Measurements from ENCODE around the gene CFHR5. TPM values are rescaled to one million over a fixed set of nuclear protein-coding genes. Genes with fewer than 3 reads are reported as not detected.
"Not testable (repeated sequence)": the region's sequence is repeated elsewhere in the genome, so short reads cannot be mapped to it uniquely, and the experiment has no call there.

CFHR5 gene
- not detected for polyA plus RNA-seq

DNA sequence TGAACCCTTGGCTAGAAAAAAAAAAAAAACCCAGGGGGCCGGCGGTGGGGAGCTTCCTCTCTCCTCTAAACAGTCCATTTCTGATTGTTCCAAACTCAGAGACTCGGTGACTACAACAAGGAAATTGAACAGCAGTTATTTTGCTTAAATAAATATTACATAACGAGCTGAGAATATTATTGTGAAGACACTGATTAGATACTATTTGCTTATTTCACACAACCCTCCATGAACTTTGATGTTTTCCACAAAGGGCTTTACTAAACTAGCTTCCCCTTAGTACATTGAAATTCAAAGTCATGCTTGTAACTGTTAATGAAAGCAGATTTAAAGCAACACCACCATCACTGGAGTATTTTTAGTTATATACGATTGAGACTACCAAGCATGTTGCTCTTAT is at the start of gene CFHR5:
CFHR5 (plus strand) TSS at position 279 of the 400 bp plus-strand sequence; CDS start at position 388, 109 bp downstream.
- H3K9me3 ChIP-seq (ENCODE audit: control insufficient read depth in 2 of 2, insufficient read depth in 1 of 2, low read depth in 1 of 2, low read length in 1 of 2): no peaks in the 10 kb centered on the region
- H3K27me3 ChIP-seq (ENCODE audit: control insufficient read depth in 1 of 2, insufficient read depth in 2 of 2, low read length in 2 of 2): no peaks in the 10 kb centered on the region
- H3K4me3 ChIP-seq (ENCODE audit: low read depth in 1 of 2, low read length in 2 of 2): no peak within 1 kb of the TSS
- no peaks in the 10 kb centered on the region for H3K4me1 ChIP-seq (ENCODE audit: control insufficient read depth in 2 of 2, insufficient read depth in 2 of 2, low read length in 1 of 2)
- no peaks in the 10 kb centered on the region for H3K36me3 ChIP-seq (ENCODE audit: control insufficient read depth in 2 of 2, insufficient read depth in 2 of 2, low read length in 1 of 2)
- 44 to 56% methylated on average over 5 of the region's 5 CpGs for WGBS, 2 donors
- no peak within 1 kb of the TSS for H3K27ac ChIP-seq (ENCODE audit: low read depth in 2 of 2, low read length in 1 of 2)

DNA sequence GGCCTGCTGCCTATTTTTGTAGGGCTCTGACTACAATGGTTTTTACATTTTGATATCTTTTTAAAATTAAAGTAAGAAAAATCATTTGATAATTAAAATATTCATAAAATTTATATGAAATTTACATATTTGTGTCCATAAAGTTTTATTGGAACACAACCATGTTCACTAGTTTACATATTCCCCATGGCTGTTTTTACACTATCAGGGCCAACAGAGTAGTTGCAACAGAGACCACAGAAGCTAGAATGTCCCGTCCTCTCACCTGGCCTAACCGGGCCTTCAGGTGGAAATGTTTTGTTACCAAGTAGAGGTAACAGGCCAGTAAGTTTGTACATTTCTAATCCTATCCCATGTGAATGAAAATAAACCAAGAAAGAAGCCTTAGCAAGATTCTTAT is 44.5 kb upstream of the CFHR5 start:
- H3K4me1 ChIP-seq (ENCODE audit: control insufficient read depth in 2 of 2, insufficient read depth in 2 of 2, low read length in 1 of 2): not testable (repeated sequence)

DNA sequence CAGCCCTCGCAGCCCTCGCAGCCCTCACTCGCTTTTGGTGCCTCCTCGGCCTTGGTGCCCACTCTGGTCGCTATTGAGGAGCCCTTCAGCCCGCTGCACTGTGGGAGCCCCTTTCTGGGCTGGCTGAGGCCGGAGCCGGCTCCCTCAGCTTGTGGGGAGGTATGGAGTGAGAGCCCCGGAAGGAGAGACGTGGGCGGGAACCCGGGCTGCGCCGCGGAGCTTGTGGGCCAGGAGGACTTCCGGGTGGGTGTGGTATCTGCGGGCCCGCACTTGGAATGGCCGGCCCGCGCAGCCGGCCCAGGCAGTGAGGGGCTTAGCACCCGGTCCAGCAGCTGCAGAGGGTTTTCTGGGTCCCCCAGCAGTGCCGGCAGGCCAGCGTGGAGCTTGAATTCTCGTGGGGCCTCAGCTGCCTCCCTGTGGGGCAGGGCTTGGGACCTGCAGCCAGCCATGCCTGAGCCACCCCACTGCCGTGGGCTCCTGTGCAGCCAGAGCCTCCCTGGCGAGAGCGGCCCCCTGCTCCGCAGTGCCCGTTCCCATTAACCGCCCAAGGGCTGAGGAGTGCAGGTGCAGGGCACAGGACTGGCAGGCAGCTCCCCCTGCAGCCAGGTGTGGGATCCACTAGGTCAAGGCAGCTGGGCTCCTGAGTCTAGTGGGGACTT is 43.7 kb upstream of the CFHR5 start:
- no peak overlapping the region for H3K27ac ChIP-seq (ENCODE audit: low read depth in 2 of 2, low read length in 1 of 2)
- H3K4me1 ChIP-seq (ENCODE audit: control insufficient read depth in 2 of 2, insufficient read depth in 2 of 2, low read length in 1 of 2): no peaks in the 10 kb centered on the region
- no peak overlapping the region for H3K4me3 ChIP-seq (ENCODE audit: low read depth in 1 of 2, low read length in 2 of 2)
- H3K9me3 ChIP-seq (ENCODE audit: control insufficient read depth in 2 of 2, insufficient read depth in 1 of 2, low read depth in 1 of 2, low read length in 1 of 2): peaks cover 0 to 4% of the 10 kb centered on the region in 2 donors
- H3K27me3 ChIP-seq (ENCODE audit: control insufficient read depth in 1 of 2, insufficient read depth in 2 of 2, low read length in 2 of 2): no peaks in the 10 kb centered on the region
- 89 to 94% methylated on average over 32 of the region's 32 CpGs for WGBS, 2 donors
- H3K36me3 ChIP-seq (ENCODE audit: control insufficient read depth in 2 of 2, insufficient read depth in 2 of 2, low read length in 1 of 2): no peaks in the 10 kb centered on the region

More for the DNA sequence above, 44.5 kb upstream of the CFHR5 start:
- not testable (repeated sequence) for H3K27me3 ChIP-seq (ENCODE audit: control insufficient read depth in 1 of 2, insufficient read depth in 2 of 2, low read length in 2 of 2); H3K9me3 ChIP-seq (ENCODE audit: control insufficient read depth in 2 of 2, insufficient read depth in 1 of 2, low read depth in 1 of 2, low read length in 1 of 2); H3K4me3 ChIP-seq (ENCODE audit: low read depth in 1 of 2, low read length in 2 of 2); H3K36me3 ChIP-seq (ENCODE audit: control insufficient read depth in 2 of 2, insufficient read depth in 2 of 2, low read length in 1 of 2); H3K27ac ChIP-seq (ENCODE audit: low read depth in 2 of 2, low read length in 1 of 2)
- 86 to 92% methylated on average over 2 of the region's 2 CpGs for WGBS, 2 donors

DNA sequence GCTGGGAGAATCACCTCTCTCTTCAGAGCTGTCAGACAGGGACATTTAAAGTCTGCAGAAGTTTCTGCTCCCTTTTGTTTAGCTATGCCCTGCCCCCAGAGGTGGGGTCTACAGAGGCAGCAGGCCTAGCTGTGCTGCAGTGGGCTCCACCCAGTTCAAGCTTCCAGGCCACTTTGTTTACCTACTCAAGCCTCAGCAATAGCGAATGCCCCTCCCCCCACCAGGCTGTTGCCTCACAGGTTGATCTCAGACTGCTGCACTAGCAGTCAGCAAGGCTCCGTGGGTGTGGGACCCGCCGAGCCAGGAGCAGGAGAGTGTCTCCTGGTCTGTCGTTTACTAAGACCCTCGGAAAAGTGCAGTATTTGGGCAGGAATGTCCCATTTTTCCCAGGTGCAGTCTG is 35.9 kb upstream of the CFHR5 start:
- H3K27me3 ChIP-seq (ENCODE audit: control insufficient read depth in 1 of 2, insufficient read depth in 2 of 2, low read length in 2 of 2); H3K9me3 ChIP-seq (ENCODE audit: control insufficient read depth in 2 of 2, insufficient read depth in 1 of 2, low read depth in 1 of 2, low read length in 1 of 2); H3K4me3 ChIP-seq (ENCODE audit: low read depth in 1 of 2, low read length in 2 of 2); H3K4me1 ChIP-seq (ENCODE audit: control insufficient read depth in 2 of 2, insufficient read depth in 2 of 2, low read length in 1 of 2); H3K27ac ChIP-seq (ENCODE audit: low read depth in 2 of 2, low read length in 1 of 2); H3K36me3 ChIP-seq (ENCODE audit: control insufficient read depth in 2 of 2, insufficient read depth in 2 of 2, low read length in 1 of 2): not testable (repeated sequence)
- 60 to 64% methylated on average over 6 of the region's 6 CpGs for WGBS, 2 donors

DNA sequence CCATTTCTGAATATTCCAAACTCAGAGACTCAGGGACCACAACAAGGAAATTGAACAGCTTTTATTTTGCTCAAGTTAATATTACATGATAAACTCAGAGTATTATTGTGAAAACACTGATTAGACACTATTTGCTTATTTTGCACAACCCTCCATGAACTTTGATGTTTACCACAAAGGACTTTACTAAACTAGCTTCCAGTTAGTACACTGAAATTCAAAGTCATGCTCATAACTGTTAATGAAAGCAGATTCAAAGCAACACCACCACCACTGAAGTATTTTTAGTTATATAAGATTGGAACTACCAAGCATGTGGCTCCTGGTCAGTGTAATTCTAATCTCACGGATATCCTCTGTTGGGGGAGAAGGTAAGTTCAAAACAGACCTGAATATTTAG is 33.8 kb upstream of the CFHR5 start, which contains the start of gene CFHR2:
CFHR2 (plus strand) TSS at position 171 of the 400 bp plus-strand sequence; CDS start at position 314, 143 bp downstream.
- not testable (repeated sequence) for H3K27ac ChIP-seq (ENCODE audit: low read depth in 2 of 2, low read length in 1 of 2); H3K4me1 ChIP-seq (ENCODE audit: control insufficient read depth in 2 of 2, insufficient read depth in 2 of 2, low read length in 1 of 2)
- WGBS, 2 donors: no CpG with 5 or more reads among the region's 1 CpG

DNA sequence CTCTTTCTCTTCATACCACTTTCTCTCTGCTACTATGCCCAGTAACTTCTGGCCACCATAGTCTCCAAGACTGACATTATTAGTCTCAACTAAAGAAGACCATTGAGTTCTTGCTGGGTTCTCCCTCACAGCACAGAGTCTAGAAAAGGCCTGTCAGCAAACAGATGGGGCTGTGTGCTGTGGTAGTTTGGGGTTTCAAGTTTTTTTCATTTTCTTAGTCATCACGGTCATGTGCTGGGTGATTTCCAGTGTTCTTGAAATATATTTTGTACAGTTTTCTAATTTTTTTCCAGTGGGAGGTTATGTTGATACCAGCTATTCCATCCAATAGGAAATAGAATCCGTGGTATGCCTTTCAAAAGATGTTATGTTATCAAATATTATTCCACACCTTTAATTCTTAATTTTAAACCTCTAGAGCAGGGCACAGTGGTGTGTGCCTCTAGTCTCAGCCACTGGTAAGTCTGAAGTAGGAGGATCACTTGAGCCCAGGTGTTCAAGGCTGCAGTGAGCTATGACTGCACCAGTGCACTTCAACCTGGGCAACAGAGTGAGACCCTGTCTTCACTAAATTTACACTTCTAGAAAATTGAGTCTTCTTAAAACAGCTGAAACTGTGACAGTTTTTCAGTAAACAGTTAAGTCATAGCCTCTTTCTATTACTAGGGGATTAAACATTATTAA is 25.5 kb upstream of the CFHR5 start:
- H3K9me3 ChIP-seq (ENCODE audit: control insufficient read depth in 2 of 2, insufficient read depth in 1 of 2, low read depth in 1 of 2, low read length in 1 of 2): no peaks in the 10 kb centered on the region
- no peaks in the 10 kb centered on the region for H3K27me3 ChIP-seq (ENCODE audit: control insufficient read depth in 1 of 2, insufficient read depth in 2 of 2, low read length in 2 of 2)
- H3K4me1 ChIP-seq (ENCODE audit: control insufficient read depth in 2 of 2, insufficient read depth in 2 of 2, low read length in 1 of 2): no peaks in the 10 kb centered on the region
- H3K36me3 ChIP-seq (ENCODE audit: control insufficient read depth in 2 of 2, insufficient read depth in 2 of 2, low read length in 1 of 2): no peaks in the 10 kb centered on the region
- WGBS, 2 donors: 70 to 71% methylated on average over 2 of the region's 2 CpGs
- no peak overlapping the region for H3K4me3 ChIP-seq (ENCODE audit: low read depth in 1 of 2, low read length in 2 of 2)
- no peak overlapping the region for H3K27ac ChIP-seq (ENCODE audit: low read depth in 2 of 2, low read length in 1 of 2)

More for the DNA sequence above, 33.8 kb upstream of the CFHR5 start, which contains the start of gene CFHR2:
- H3K9me3 ChIP-seq (ENCODE audit: control insufficient read depth in 2 of 2, insufficient read depth in 1 of 2, low read depth in 1 of 2, low read length in 1 of 2); H3K27me3 ChIP-seq (ENCODE audit: control insufficient read depth in 1 of 2, insufficient read depth in 2 of 2, low read length in 2 of 2); H3K4me3 ChIP-seq (ENCODE audit: low read depth in 1 of 2, low read length in 2 of 2); H3K36me3 ChIP-seq (ENCODE audit: control insufficient read depth in 2 of 2, insufficient read depth in 2 of 2, low read length in 1 of 2): not testable (repeated sequence)

DNA sequence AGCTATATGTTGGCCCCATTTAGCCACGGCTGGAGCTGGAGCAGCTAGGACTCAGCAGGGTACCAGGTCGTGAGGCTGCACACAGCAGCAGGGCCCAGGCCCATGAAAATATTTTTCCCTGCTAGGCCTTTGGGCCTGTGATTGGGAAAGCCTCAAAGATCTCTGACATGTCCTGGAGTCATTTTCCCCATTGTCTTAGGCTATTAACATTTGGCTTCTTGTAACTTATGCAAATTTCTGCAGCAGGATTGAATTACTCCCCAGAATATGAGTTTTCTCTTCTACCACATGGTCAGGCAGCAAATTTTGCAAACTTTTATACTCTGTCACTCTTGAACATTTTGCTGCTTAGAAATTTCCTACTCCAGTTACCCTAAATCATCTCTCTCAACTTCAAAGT is 22.6 kb upstream of the CFHR5 start:
- H3K36me3 ChIP-seq (ENCODE audit: control insufficient read depth in 2 of 2, insufficient read depth in 2 of 2, low read length in 1 of 2): no peaks in the 10 kb centered on the region
- no peak overlapping the region for H3K4me3 ChIP-seq (ENCODE audit: low read depth in 1 of 2, low read length in 2 of 2)
- WGBS, 2 donors: 59 to 67% methylated on average over 2 of the region's 2 CpGs
- no peaks in the 10 kb centered on the region for H3K4me1 ChIP-seq (ENCODE audit: control insufficient read depth in 2 of 2, insufficient read depth in 2 of 2, low read length in 1 of 2)
- H3K9me3 ChIP-seq (ENCODE audit: control insufficient read depth in 2 of 2, insufficient read depth in 1 of 2, low read depth in 1 of 2, low read length in 1 of 2): no peaks in the 10 kb centered on the region
- H3K27ac ChIP-seq (ENCODE audit: low read depth in 2 of 2, low read length in 1 of 2): no peak overlapping the region
- H3K27me3 ChIP-seq (ENCODE audit: control insufficient read depth in 1 of 2, insufficient read depth in 2 of 2, low read length in 2 of 2): no peaks in the 10 kb centered on the region

DNA sequence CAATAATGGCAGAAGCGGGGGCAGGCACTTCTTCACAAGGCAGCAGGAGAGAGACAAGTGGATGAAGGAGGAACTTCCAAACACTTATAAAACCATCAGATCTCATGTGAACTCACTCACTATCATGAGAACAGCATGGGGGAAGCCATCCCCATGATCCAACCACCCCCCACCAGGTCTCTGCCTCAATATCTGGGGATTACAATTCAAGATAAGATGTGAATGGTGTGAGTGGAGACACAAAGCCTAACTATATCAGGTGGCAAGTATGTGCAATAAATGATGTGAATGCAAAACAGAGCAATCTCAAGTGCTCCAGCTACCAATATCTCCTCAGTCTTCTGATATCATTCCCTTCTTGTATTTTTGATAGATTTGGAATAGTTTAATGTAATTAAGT is 21.4 kb upstream of the CFHR5 start:
- Histone ChIP-seq H3K9me3 (ENCODE audit: control insufficient read depth in 2 of 2, insufficient read depth in 1 of 2, low read depth in 1 of 2, low read length in 1 of 2) (no peaks in the 10 kb centered on the region), H3K4me3 (ENCODE audit: low read depth in 1 of 2, low read length in 2 of 2) (no peak overlapping the region), H3K27ac (ENCODE audit: low read depth in 2 of 2, low read length in 1 of 2) (no peak overlapping the region), H3K36me3 (ENCODE audit: control insufficient read depth in 2 of 2, insufficient read depth in 2 of 2, low read length in 1 of 2) (no peaks in the 10 kb centered on the region), H3K4me1 (ENCODE audit: control insufficient read depth in 2 of 2, insufficient read depth in 2 of 2, low read length in 1 of 2) (no peaks in the 10 kb centered on the region), H3K27me3 (ENCODE audit: control insufficient read depth in 1 of 2, insufficient read depth in 2 of 2, low read length in 2 of 2) (no peaks in the 10 kb centered on the region)
- WGBS, 2 donors: 88 to 95% methylated on average over 1 of the region's 1 CpG

DNA sequence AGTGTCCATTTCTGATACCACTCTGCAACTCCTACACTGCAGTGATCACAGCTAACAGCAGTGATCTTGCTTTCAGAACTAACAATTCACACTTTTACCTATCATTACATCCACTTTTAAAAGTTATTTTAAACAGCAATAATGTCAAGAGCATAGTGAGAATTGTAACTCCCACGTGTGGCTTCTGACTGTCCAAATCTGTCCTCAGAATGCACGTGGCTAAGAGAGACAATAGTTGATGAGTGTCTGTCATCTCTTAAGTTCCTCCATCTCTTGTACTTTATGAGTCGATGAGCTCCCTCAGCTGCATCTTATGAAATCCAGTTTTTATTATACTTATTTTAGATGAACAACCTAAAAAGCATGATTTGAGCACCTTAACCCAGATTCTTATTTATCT is 16.5 kb upstream of the CFHR5 start:
- no peaks in the 10 kb centered on the region for H3K9me3 ChIP-seq (ENCODE audit: control insufficient read depth in 2 of 2, insufficient read depth in 1 of 2, low read depth in 1 of 2, low read length in 1 of 2)
- no peaks in the 10 kb centered on the region for H3K36me3 ChIP-seq (ENCODE audit: control insufficient read depth in 2 of 2, insufficient read depth in 2 of 2, low read length in 1 of 2)
- H3K27me3 ChIP-seq (ENCODE audit: control insufficient read depth in 1 of 2, insufficient read depth in 2 of 2, low read length in 2 of 2): no peaks in the 10 kb centered on the region
- H3K4me1 ChIP-seq (ENCODE audit: control insufficient read depth in 2 of 2, insufficient read depth in 2 of 2, low read length in 1 of 2): no peaks in the 10 kb centered on the region
- H3K4me3 ChIP-seq (ENCODE audit: low read depth in 1 of 2, low read length in 2 of 2): no peak overlapping the region
- WGBS, 2 donors: 57 to 68% methylated on average over 3 of the region's 3 CpGs
- H3K27ac ChIP-seq (ENCODE audit: low read depth in 2 of 2, low read length in 1 of 2): no peak overlapping the region

DNA sequence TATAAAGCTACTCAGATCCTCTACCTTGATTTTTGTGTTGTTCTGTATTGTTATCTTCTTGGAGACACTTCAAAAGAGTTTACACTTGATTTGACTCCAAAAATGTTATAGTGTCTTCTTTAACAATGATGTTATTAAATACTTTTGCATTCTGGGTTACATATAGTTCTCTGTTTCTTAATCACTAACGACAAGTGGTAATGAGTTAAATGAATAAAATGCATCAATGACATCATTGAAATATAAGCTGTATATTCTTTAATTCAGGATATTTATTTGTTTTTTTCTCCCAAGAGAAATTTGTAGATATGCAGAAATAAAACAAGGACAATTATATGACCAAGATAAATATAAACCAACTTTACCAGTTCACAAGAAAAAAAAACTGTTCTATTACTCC is 7.2 kb upstream of the CFHR5 start:
- Histone ChIP-seq H3K27ac (ENCODE audit: low read depth in 2 of 2, low read length in 1 of 2) (no peak overlapping the region), H3K9me3 (ENCODE audit: control insufficient read depth in 2 of 2, insufficient read depth in 1 of 2, low read depth in 1 of 2, low read length in 1 of 2) (no peaks in the 10 kb centered on the region), H3K4me1 (ENCODE audit: control insufficient read depth in 2 of 2, insufficient read depth in 2 of 2, low read length in 1 of 2) (no peaks in the 10 kb centered on the region), H3K36me3 (ENCODE audit: control insufficient read depth in 2 of 2, insufficient read depth in 2 of 2, low read length in 1 of 2) (no peaks in the 10 kb centered on the region), H3K4me3 (ENCODE audit: low read depth in 1 of 2, low read length in 2 of 2) (no peak overlapping the region), H3K27me3 (ENCODE audit: control insufficient read depth in 1 of 2, insufficient read depth in 2 of 2, low read length in 2 of 2) (no peaks in the 10 kb centered on the region)
- WGBS, 2 donors: 68 to 73% methylated on average over 1 of the region's 1 CpG

Data from esophagus (tissue), 2 donors.